GM10847 (cell line): ENCODE results near the gene RMDN2.

Experiments
- POLR2A ChIP-seq: IDR thresholded peaks from 2 replicates; pipeline ENCODE4 v1.6.1; 2011; ENCODE audit not compliant: insufficient read length; ENCODE audit errors: extremely low read depth

RMDN2 gene, protein sequence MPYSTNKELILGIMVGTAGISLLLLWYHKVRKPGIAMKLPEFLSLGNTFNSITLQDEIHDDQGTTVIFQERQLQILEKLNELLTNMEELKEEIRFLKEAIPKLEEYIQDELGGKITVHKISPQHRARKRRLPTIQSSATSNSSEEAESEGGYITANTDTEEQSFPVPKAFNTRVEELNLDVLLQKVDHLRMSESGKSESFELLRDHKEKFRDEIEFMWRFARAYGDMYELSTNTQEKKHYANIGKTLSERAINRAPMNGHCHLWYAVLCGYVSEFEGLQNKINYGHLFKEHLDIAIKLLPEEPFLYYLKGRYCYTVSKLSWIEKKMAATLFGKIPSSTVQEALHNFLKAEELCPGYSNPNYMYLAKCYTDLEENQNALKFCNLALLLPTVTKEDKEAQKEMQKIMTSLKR

GRCh38 chr2:37925063-37925897 lies at the start of gene RMDN2:
RMDN2 (plus strand) TSS chr2:37925287; CDS start chr2:37929278, 3,991 bp downstream.
- TF ChIP-seq POLR2A, result peak; percentile 76

- TF ChIP-seq POLR2A, result no peak
These were observed 49.6 kb upstream of the RMDN2 start for GRCh38 chr2:37875403-37875906.

DNA sequence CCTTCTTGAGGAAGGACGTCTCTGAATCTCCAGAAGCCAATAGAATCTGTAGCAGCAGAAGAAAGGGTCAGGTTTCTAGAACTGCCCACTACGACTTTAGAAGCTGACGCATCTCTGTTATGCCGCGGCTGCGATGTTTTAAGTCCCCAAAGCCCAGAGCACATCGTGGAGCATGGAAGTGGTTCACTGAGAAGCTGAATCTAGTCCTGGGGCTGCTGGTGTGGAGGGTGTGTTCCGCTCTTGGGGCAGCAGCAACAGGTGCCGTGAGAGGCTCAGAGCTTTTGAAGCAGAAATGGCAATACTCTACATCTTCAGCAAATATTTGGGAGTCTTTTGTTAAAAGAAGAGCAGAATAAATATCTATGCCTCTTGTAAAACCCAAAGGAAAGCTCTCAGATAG lies 48.9 kb upstream of the RMDN2 start:
- TF ChIP-seq POLR2A, result no peak

- TF ChIP-seq POLR2A, result no peak
These were observed 47.4 kb upstream of the RMDN2 start for GRCh38 chr2:37877457-37878315.

DNA sequence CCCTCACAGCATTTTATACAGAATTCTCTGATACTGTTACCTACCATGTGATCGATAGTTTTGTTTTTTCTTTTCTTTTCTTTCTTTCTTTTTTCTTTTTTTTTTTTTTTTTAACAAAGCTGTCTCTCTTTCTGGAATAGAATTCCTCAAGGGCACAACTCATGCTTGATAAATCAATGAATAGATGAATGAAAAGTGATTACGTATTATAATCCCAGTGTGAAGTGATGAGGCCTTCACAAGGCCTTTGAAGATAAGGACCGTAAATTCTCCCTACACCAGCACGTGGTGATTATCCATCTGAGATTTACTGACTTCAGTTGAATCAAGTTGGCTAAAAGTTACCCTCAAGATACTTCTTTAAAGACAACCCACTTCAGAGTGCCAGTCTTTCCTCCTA lies 46.6 kb upstream of the RMDN2 start:
- TF ChIP-seq POLR2A, result no peak

GRCh38 chr2:37880551-37880950 lies 44.5 kb upstream of the RMDN2 start:
- no peak for TF ChIP-seq POLR2A

DNA sequence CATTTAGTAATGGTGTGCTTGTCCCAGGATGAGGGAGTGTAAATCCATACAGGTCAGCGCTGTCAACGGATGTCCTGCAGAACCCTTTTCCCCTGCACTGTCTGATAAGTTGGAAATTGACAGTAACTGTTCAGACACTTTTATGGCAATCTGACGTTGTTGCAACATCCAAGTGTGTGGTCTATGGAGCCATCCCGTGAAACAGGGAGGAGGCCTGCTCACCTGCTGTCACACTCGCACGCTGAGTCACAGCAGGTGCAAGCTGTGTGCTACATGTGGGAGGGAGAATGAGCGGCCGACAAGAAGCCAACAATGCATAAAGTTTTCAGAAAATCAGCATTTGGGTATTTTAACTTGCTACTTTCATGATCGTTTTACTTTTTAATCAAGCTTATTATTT lies 43.7 kb upstream of the RMDN2 start:
- TF ChIP-seq POLR2A, result no peak

- TF ChIP-seq POLR2A, result no peak
These were observed 43.1 kb upstream of the RMDN2 start for GRCh38 chr2:37882036-37882435.

DNA sequence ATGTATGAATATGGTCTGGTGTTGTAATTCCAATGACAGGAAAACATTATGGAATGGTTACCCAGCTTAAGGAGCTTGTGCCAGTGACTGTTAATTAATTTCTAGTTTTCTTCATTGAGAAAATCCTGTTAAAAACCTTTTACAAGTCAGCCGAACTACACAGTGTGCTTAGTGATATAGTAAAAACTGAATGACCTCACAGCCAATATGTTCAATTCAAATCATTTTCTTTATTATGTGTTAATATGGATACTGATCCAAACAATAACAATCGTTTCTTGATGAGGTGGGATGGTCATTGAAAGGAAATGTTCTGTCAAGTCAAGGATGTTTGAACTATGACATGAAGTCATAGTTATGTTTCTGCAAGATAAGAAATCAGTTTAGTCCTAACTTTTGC lies 41.6 kb upstream of the RMDN2 start:
- TF ChIP-seq POLR2A, result no peak

GRCh38 chr2:37885329-37885993 lies 39.6 kb upstream of the RMDN2 start:
- no peak for TF ChIP-seq POLR2A

GRCh38 chr2:37886745-37887144 lies 38.3 kb upstream of the RMDN2 start:
- TF ChIP-seq POLR2A, result no peak

GRCh38 chr2:37887286-37887685 lies 37.8 kb upstream of the RMDN2 start:
- no peak for TF ChIP-seq POLR2A

DNA sequence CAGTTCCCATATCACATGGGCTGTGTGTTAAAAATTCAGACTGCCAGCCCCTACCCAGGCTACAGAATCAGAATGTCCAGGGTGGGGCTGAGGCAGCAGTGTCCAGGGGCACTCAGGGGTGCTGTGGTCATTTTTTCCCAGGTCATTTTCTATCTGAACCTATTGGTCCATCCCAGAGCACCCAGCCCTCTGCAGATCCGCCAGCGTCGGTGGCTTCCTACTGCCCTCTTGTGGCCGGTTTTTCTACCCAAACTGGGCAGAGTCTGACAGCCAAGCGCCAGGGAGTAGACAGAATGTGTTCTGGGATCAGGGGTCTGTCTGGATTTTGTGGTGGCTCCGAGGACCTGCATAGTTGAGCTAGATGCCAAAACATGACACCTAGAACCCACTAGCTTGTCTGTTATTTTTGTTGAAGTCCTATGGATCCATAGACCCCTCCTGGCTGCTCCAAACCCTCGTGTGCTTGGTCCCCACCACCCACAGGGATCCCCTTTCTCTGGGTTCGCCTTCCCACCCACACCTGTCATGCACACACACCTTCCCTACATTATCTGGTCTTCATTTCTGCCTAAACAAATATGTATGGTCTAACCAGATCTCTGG lies 34.1 kb upstream of the RMDN2 start:
- no peak for TF ChIP-seq POLR2A

DNA sequence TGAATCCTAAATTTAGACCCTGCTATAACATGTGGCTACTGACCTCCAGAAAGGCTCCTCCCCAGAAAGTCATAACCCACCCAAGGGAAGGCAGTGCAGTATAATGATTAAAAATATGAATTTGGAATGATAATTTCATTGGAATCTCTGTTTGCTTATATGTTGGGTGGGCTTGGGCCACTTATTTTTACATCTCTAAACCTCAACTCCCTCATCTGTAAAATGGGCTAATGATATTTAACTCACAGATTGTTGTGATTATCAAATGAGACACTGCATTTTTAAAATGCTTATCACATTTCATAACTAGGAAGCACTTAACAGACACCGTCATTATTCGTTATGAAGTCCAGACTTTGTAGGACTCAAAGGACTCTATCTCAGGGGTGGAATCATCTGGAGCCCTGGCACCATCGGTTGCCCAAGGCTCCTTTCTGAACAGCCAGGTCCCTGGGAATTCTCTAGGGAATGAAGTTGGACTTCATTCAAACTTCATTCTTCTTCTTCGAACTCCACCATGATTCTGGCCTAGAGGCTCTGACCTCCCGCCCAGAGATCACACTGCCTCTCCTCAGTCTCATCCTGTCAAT lies 33.1 kb upstream of the RMDN2 start:
- TF ChIP-seq POLR2A, result no peak
